GM19467 (cell line): ENCODE data around the gene SERPINB4.
"Not testable (repeated sequence)": the region's sequence is repeated elsewhere in the genome, so short reads cannot be mapped to it uniquely, and the experiment has no call there.

Experiments
- ATAC-seq: cut with Tn5 transposase; IDR thresholded peaks from one replicate; pipeline ENCODE4 v1.9.1; 2021; ENCODE audit warnings: mild to moderate bottlenecking, moderate library complexity; ENCODE audit not compliant: unreplicated experiment

SERPINB4 gene

GRCh38 chr18:63644142-63644541 lies at the start of gene SERPINB4:
TSS of gene SERPINB4 (minus strand) at chr18:63644256. CDS start at chr18:63643577, 679 bp downstream.
- not testable (repeated sequence) for ATAC-seq

GRCh38 chr18:63689064-63689463 lies 45.0 kb upstream of the SERPINB4 start:
- ATAC-seq: no peak

GRCh38 chr18:63686871-63687270 lies 42.8 kb upstream of the SERPINB4 start:
- ATAC-seq: no peak

DNA sequence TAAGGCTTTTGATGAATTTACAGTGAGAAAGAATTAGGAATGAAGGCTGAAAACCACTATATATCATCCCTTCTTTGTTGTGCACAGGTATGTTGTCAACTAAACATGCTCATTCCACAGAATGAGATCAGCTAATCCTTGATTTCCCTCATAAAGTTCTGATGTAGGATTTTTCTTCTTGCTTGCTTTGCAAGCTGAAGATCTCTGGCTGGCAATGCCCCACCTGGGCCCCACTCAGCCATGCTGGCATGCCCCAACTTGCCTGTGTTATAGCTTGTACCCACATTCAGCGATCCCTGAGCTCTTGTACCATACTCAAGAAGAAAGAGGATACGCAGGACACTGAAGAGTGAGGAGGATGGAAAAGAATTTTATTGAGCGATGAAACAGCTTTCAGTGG lies 40.7 kb upstream of the SERPINB4 start:
- no peak for ATAC-seq

DNA sequence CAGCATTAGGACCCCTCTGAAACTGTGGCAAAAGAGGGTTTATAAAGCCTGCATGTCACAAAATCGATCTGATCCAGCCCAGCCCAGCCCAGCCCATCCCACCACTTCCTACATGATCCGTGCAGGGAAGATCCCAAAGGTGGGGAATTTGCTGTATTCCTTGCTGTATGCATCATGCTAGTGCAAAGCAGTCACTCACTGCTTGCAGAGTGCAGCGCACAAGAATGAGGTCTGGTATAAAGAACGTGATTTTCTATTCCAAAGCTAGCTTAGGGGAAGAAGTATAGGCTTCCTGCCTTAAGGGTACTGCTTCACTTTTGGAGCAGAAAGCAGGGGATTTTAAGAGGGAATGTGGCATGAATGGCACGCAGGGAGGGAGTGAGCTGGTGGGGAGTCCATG lies 39.8 kb upstream of the SERPINB4 start:
- no peak for ATAC-seq

GRCh38 chr18:63683152-63683551 lies 39.1 kb upstream of the SERPINB4 start:
- no peak for ATAC-seq

- ATAC-seq: no peak
Measured at GRCh38 chr18:63681449-63682340, 37.6 kb upstream of the SERPINB4 start.

DNA sequence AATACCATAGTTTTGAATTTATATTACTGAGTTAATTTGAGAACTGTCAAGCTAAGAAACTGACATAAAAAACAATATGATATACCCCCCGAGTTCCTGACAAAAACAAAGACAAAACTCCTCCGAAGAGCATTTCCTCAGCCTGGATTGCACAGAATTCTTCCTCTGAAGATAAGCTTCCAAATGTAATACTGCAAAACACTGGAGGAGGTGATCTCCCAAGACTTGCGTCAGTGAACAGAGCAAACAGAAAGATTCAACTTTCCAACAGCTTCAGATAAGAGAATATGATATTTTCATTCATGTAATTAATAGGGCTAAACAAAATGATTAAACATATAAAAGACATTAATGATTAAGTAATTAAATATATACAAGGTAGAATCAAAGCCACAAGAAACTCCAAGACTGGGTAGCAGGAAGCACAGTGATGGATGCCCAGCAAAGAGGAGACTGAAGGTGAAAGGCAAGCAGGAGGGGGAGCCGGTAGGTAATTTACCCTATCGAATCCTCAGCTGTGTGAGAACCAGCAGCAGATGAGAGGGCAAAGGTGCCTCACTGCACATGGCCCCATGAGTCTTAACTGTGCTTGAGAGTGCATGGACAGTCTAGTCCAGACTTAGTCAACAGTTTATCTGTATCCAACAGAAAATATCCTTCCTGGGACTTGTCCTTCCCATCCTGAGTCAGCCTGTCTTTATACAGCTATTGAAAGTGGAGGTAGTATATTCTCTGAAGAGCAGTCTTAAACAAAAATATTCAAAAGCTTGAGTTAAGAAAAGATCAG lies 36.0 kb upstream of the SERPINB4 start:
- no peak for ATAC-seq

DNA sequence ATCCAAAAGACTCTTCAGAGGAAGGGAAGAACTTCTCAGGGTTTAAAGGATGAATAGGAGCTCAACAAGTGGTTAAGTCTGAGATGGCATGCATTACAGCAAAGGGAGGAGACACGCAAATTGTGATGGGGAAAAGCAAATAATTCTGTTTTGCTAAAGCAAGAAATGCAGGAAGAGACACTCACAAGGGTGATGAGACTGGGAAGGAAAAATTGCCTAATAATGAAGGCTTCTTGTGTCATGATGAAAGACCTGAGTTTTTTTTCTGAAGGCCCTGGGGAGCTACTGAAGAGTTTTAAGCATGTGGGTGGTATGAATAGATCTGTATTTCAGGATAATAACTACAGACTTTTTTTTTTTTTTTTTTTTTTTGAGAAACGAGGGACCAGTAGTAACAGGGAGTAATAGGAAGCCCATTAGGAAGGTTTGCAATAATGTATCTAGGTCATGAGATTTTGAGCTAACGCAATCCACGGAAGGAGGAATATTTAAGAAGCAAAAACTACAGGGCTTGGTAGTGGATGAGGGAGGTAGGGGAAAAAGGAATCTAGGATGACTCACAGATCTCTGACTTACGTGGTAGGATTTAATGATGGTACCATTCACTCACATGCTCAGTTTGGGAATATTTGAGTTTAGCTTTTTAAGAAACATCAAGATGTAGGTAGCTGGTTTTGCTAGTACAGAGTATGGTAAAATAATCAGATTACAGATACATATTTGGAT lies 33.6 kb upstream of the SERPINB4 start:
- no peak for ATAC-seq

DNA sequence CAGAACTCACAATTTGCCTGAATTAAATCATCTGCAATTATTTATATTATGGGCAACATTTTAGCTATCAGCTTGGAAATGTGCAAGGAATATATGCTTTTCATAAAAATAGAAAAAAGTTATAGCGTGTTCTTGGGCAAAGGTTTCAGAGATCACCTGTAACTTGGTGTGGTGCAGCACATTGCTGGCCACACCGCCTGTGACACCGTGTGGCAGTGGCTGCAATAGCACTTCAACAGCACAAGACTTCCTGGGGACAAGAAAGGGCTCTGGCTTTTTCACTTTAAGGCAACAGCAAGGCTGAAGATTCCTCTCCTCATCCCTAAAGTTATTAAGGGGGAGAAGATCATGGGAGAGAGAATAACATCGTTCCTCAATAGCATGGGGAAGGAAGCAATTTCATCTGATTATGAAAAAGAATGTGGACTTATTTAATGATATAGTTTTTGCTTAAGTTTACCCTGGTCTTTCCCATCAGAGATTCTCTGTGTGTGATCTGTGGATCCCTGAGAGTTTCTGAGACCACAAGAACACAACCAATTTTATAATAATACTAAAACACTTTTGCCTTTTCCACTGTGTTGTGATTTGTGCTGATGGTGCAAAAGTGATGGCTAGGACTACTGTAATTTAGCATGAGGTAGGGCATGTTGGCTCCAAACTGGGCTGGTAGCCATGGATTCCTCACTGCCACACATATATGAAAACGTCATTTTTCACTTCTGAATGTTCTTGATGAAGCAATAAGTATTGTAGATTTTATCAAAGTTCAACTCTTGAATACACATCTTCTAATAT lies 32.7 kb upstream of the SERPINB4 start:
- peak; percentile 74 for ATAC-seq

GRCh38 chr18:63664571-63664970 lies 20.5 kb upstream of the SERPINB4 start:
- no peak for ATAC-seq

GRCh38 chr18:63661750-63662149 lies 17.7 kb upstream of the SERPINB4 start, which contains the start of gene SERPINB3:
TSS of gene SERPINB3 (minus strand) at chr18:63661893. CDS start at chr18:63661216, 677 bp downstream.
- ATAC-seq: not testable (repeated sequence)

DNA sequence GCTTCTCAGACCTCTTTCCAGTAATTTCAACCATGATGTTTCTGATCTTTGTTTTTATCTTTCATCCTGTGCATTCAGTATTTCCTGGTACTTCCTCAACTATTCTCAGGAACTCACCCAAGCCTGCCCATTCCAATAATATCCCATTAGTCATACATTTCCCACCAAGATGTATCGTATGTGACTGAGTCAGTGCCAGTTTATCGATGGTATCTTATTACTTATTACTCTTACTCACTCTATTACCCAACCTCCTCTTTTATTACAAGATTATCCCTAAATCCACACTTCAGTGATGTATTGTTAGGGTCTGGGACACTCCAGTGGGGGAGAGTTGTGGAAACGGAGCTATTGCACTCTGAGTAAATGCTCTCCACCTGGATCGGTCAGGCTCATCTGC lies 14.9 kb upstream of the SERPINB4 start:
- not testable (repeated sequence) for ATAC-seq

DNA sequence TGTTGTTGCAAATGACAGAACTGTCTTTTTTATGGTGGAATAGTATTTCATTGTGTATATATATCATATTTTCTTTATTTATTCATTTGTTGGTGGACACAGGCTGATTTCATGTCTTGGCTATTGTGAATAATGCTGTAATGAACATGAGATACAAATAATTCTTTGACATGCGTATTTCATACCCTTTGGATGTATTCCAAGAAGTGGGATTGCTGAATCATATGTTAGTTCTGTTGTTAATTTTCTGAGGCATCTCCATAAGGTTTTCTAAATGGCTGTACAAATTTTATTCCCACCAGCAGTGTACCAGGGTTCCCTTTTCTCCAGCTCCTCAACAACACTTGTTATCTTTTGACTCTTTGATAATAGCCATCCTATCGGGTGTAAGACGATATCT lies 6.2 kb upstream of the SERPINB4 start:
- not testable (repeated sequence) for ATAC-seq

- no peak for ATAC-seq
Measured at GRCh38 chr18:63648241-63648640, 4.2 kb upstream of the SERPINB4 start.

DNA sequence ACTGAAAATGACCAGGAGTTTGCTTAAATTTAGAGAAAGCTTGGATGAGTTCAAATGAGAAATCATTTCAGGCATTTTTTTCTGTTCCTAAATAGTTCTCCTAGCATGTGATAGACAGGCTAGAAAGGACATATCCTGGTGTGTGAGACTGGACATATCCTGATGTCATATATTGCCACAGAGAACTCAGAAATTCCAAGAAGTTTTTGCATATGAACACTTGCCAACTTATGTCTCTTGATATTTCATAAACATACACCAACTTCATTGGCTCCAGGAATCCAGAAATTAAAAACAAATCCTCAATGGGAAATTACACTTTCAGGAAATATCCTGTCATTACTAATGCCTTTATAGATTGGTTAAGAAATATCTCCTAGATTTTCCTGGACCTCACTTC lies 2.9 kb upstream of the SERPINB4 start:
- ATAC-seq: no peak

GRCh38 chr18:63644694-63645093 lies 638 bp upstream of the SERPINB4 start:
- not testable (repeated sequence) for ATAC-seq

GRCh38 chr18:63642668-63643356 lies 1.2 kb downstream of the SERPINB4 start:
- not testable (repeated sequence) for ATAC-seq

GRCh38 chr18:63641157-63641680 lies 2.8 kb downstream of the SERPINB4 start:
- ATAC-seq: not testable (repeated sequence)
